Upper lobe of left lung (tissue), 6 donors: Measurements from ENCODE around the gene FBXW8. TPM values are rescaled to one million over a fixed set of nuclear protein-coding genes. Genes with fewer than 3 reads are reported as not detected.

Experiments used
- ATAC-seq, 2 donors: fragments of 200-7000 bp; cut with Tn5 transposase; one replicate each; pipeline ENCODE4 v1.9.1; 2022; ENCODE audit warnings: mild to moderate bottlenecking in 2 of 2, moderate library complexity in 2 of 2; ENCODE audit not compliant: low FRiP score in 2 of 2
- DNase-seq, 2 donors: peaks; one replicate each; pipeline ENCODE4 v3.0.0-alpha.2; 2019 to 2020
- H3K27ac ChIP-seq, 4 donors: fragments of 200-600 bp; sonication (generic); one replicate each; pipeline ENCODE4 v1.5.1; 2016 to 2019
- H3K27me3 ChIP-seq, 4 donors: fragments of 200-600 bp; sonication (generic); one replicate each; pipeline ENCODE4 v1.5.1; 2017 to 2019
- H3K36me3 ChIP-seq, 4 donors: fragments of 200-600 bp; sonication (generic); one replicate each; pipeline ENCODE4 v1.5.1; 2016 to 2019
- H3K4me1 ChIP-seq, 4 donors: fragments of 200-600 bp; sonication (generic); one replicate each; pipeline ENCODE4 v1.5.1; 2018 to 2019
- H3K4me3 ChIP-seq, 4 donors: fragments of 200-600 bp; sonication (generic); one replicate each; pipeline ENCODE4 v1.5.1; 2017 to 2019; ENCODE audit warnings: mild to moderate bottlenecking in 2 of 4, moderate library complexity in 1 of 4
- H3K9me3 ChIP-seq, 4 donors: fragments of 200-600 bp; sonication (generic); one replicate each; pipeline ENCODE4 v1.5.1; 2018 to 2019
- CTCF ChIP-seq, 6 experiments: fragments of 450-650 bp in 4 of 6; fragments of 200-600 bp in 2 of 6; sonication (generic) in 2 of 6; IDR thresholded peaks; one replicate each; pipeline ENCODE4 v1.5.1; 2016 to 2019; ENCODE audit warnings: antibody characterized with exemption in 6 of 6
- EP300 ChIP-seq, 4 donors: sonication (generic); formaldehyde crosslinking; IDR thresholded peaks; one replicate each; pipeline ENCODE4 v1.5.1; 2017; ENCODE audit warnings: antibody characterized with exemption in 4 of 4, control low read depth in 2 of 4
- POLR2A ChIP-seq, 4 donors: fragments of 450-650 bp; IDR thresholded peaks; one replicate each; pipeline ENCODE4 v1.5.1; 2016 to 2017; ENCODE audit warnings: antibody characterized with exemption in 4 of 4, mild to moderate bottlenecking in 2 of 4
- POLR2AphosphoS5 ChIP-seq, 2 donors: sonication (generic); formaldehyde crosslinking; IDR thresholded peaks; one replicate each; pipeline ENCODE4 v1.5.1; 2017; ENCODE audit warnings: antibody characterized with exemption in 2 of 2
- WGBS, 2 donors: methylation state at CpG; one replicate each; pipeline ENCODE4 v1.1.5; 2017 to 2018; 5-methylcytosine and 5-hydroxymethylcytosine counted together
- total RNA-seq, 6 donors: library from RNA; depleted of rRNA in 4 of 6; stranded (reverse); fragments of >200 nt in 4 of 6; gene quantifications; one replicate each; pipeline versions ENCODE4 v1.1.0 to v1.2.1, GENCODE V29; 2016 to 2021
- donor health status: DM: no; HTN: no; CAD: no; lungs with moderate emphysema.
- donor health status: DM: no; HTN: yes; CAD: no; lungs with severe emphysema.

The FBXW8 gene
- total RNA-seq, 6 donors from 2014 or later, result 14.7 to 52.4 (median 18.6) TPM

GRCh38 chr12:116950628-116951325 is 40.0 kb downstream of the FBXW8 start:
- 95 to 96% methylated on average over 15 of the region's 15 CpGs for WGBS, 2 donors
- TF ChIP-seq POLR2AphosphoS5 (IDR thresholded peaks at IDR 0.05) (no peak), EP300 (IDR thresholded peaks at IDR 0.05) (no peak), CTCF (IDR thresholded peaks at IDR 0.05) (no peak), POLR2A (IDR thresholded peaks at IDR 0.05) (no peak)
- Histone ChIP-seq H3K27ac (no peak overlapping the region), H3K4me1 (peaks cover 7 to 14% (median 11%) of the 10 kb centered on the region in 4 donors), H3K36me3 (peaks cover 3 to 30% (median 21%) of the 10 kb centered on the region in 4 donors), H3K9me3 (no peaks in the 10 kb centered on the region), H3K27me3 (no peaks in the 10 kb centered on the region), H3K4me3 (no peak overlapping the region)
- no peak for DNase-seq
- ATAC-seq, result no peak

- no peaks in the 10 kb centered on the region for H3K27me3 ChIP-seq
- no peaks in the 10 kb centered on the region for H3K9me3 ChIP-seq
- H3K36me3 ChIP-seq, result peaks cover 0 to 13% (median 6%) of the 10 kb centered on the region in 4 donors
- H3K27ac ChIP-seq, result peak overlapping the region in 1 of 4 donors; percentile 11
- peaks cover 8 to 25% (median 12%) of the 10 kb centered on the region in 4 donors for H3K4me1 ChIP-seq
- ATAC-seq (no peak), DNase-seq (peak in 1 of 2 donors; percentile 57)
- H3K4me3 ChIP-seq, result no peak overlapping the region
- TF ChIP-seq POLR2AphosphoS5 (IDR thresholded peaks at IDR 0.05), result no peak
- TF ChIP-seq CTCF (IDR thresholded peaks at IDR 0.05), result no peak
- TF ChIP-seq POLR2A (IDR thresholded peaks at IDR 0.05), result no peak
- no peak for TF ChIP-seq EP300 (IDR thresholded peaks at IDR 0.05)
- 55% methylated on average over 13 of the region's 13 CpGs for WGBS, 2 donors
Measured at GRCh38 chr12:116954710-116955381, 44.1 kb downstream of the FBXW8 start.

GRCh38 chr12:116955382-116956021 is 44.8 kb downstream of the FBXW8 start:
- H3K4me3 ChIP-seq, result no peak overlapping the region
- WGBS, 2 donors, result 74 to 77% methylated on average over 4 of the region's 4 CpGs
- H3K27ac ChIP-seq, result peak overlapping the region in 1 of 4 donors; percentile 1
- no peaks in the 10 kb centered on the region for H3K27me3 ChIP-seq
- peak; percentile 66 to 81 for ATAC-seq
- peaks cover 8 to 25% (median 12%) of the 10 kb centered on the region in 4 donors for H3K4me1 ChIP-seq
- peak in 1 of 2 donors; percentile 92 for DNase-seq
- no peaks in the 10 kb centered on the region for H3K9me3 ChIP-seq
- peaks cover 0 to 6% (median 4%) of the 10 kb centered on the region in 4 donors for H3K36me3 ChIP-seq
- no peak for TF ChIP-seq POLR2A (IDR thresholded peaks at IDR 0.05)
- peak in 1 of 6 experiments; percentile 46 for TF ChIP-seq CTCF (IDR thresholded peaks at IDR 0.05)

- Histone ChIP-seq H3K27me3 (no peaks in the 10 kb centered on the region), H3K27ac (no peak overlapping the region), H3K4me1 (peaks cover 8 to 25% (median 12%) of the 10 kb centered on the region in 4 donors), H3K4me3 (no peak overlapping the region), H3K9me3 (no peaks in the 10 kb centered on the region), H3K36me3 (no peaks in the 10 kb centered on the region)
- TF ChIP-seq EP300 (IDR thresholded peaks at IDR 0.05), result no peak
- no peak for TF ChIP-seq CTCF (IDR thresholded peaks at IDR 0.05)
- no peak for TF ChIP-seq POLR2A (IDR thresholded peaks at IDR 0.05)
- DNase-seq (no peak), ATAC-seq (no peak)
- WGBS, 2 donors, result 82 to 91% methylated on average over 6 of the region's 6 CpGs
Measured at GRCh38 chr12:116958402-116959197, 47.9 kb downstream of the FBXW8 start.
